Ramos (cell line): ENCODE measurements around the gene RHOJ.

Experiments used
- in situ Hi-C: fragments of 300-500 bp; cut with MboI; formaldehyde crosslinking; loops from one replicate; pipeline ENCODE4 v1.14.3; 2022; ENCODE audit warnings: low sequenced_read_pairs; ENCODE audit not compliant: unreplicated experiment

RHOJ gene

GRCh38 chr14:63262446-63262845, 58.2 kb downstream of the RHOJ start:
- in situ Hi-C loops: no loop called here

- in situ Hi-C loops: no loop called here
These were observed 61.9 kb downstream of the RHOJ start for GRCh38 chr14:63266106-63266505.

- in situ Hi-C loops: no loop called here
These were observed 62.9 kb downstream of the RHOJ start for GRCh38 chr14:63267171-63267570.

GRCh38 chr14:63268771-63269170, 64.5 kb downstream of the RHOJ start:
- in situ Hi-C loops: no loop called here

- in situ Hi-C loops: no loop called here
These were observed 65.5 kb downstream of the RHOJ start for GRCh38 chr14:63269561-63270225.

GRCh38 chr14:63273129-63273528, 68.9 kb downstream of the RHOJ start:
- in situ Hi-C loops: no loop called here

- in situ Hi-C loops: no loop called here
These were observed 69.7 kb downstream of the RHOJ start for GRCh38 chr14:63273717-63274655.

GRCh38 chr14:63275611-63276010, 71.4 kb downstream of the RHOJ start:
- in situ Hi-C loops: loop anchor here (25.0 kb wide), 1 partner anchor 1088 kb away; no protein-coding TSS in a partner anchor

- in situ Hi-C loops: loop anchor here (25.0 kb wide), 1 partner anchor 1089 kb away; no protein-coding TSS in a partner anchor
These were observed 71.8 kb downstream of the RHOJ start for GRCh38 chr14:63276016-63276415.

GRCh38 chr14:63276492-63277342, 72.5 kb downstream of the RHOJ start:
- in situ Hi-C loops: loop anchor here (25.0 kb wide), 1 partner anchor 1089 kb away; no protein-coding TSS in a partner anchor

- in situ Hi-C loops: loop anchor here (25.0 kb wide), 1 partner anchor 1090 kb away; no protein-coding TSS in a partner anchor
These were observed 73.4 kb downstream of the RHOJ start for GRCh38 chr14:63277591-63278183.

GRCh38 chr14:63279933-63280332, 75.7 kb downstream of the RHOJ start:
- in situ Hi-C loops: loop anchor here (25.0 kb wide), 1 partner anchor 1093 kb away; no protein-coding TSS in a partner anchor

GRCh38 chr14:63282997-63283883, 79.0 kb downstream of the RHOJ start:
- in situ Hi-C loops: loop anchor here (25.0 kb wide), 1 partner anchor 1096 kb away; no protein-coding TSS in a partner anchor

- in situ Hi-C loops: loop anchor here (25.0 kb wide), 1 partner anchor 1097 kb away; no protein-coding TSS in a partner anchor
These were observed 79.6 kb downstream of the RHOJ start for GRCh38 chr14:63283884-63284248.

GRCh38 chr14:63286071-63286470, 81.8 kb downstream of the RHOJ start:
- in situ Hi-C loops: loop anchor here (25.0 kb wide), 1 partner anchor 1099 kb away; no protein-coding TSS in a partner anchor

- in situ Hi-C loops: loop anchor here (25.0 kb wide), 1 partner anchor 1101 kb away; no protein-coding TSS in a partner anchor
These were observed 83.6 kb downstream of the RHOJ start for GRCh38 chr14:63287666-63288483.

- in situ Hi-C loops: loop anchor here (25.0 kb wide), 1 partner anchor 1102 kb away; no protein-coding TSS in a partner anchor
These were observed 84.6 kb downstream of the RHOJ start for GRCh38 chr14:63288853-63289252.
